Tibial artery (tissue), 4 donors: ENCODE data around the gene PRDM16.

ENCODE experiments used
- DNase-seq, 2 donors: peaks; one replicate each; pipeline ENCODE4 v3.0.0-alpha.2; 2019
- H3K27ac ChIP-seq, 2 donors: fragments of 200-600 bp; sonication (generic) in 1 of 2; 1 replicate in 1 of 2; 2 replicates in 1 of 2; pipeline ENCODE4 v1.5.1; 2018 to 2019; ENCODE audit warnings: mild to moderate bottlenecking in 1 of 2
- H3K27me3 ChIP-seq, 2 donors: fragments of 200-600 bp; sonication (generic) in 1 of 2; one replicate each; pipeline versions ENCODE4 v1.5.1 to v1.6.0; 2016 to 2019
- H3K36me3 ChIP-seq, 3 donors: fragments of 200-600 bp; sonication (generic) in 2 of 3; one replicate each; pipeline ENCODE4 v1.5.1; 2016 to 2019; ENCODE audit warnings: mild to moderate bottlenecking in 2 of 3
- H3K4me1 ChIP-seq, 4 donors: fragments of 200-600 bp; sonication (generic) in 2 of 4; 1 replicate in 3 of 4; 2 replicates in 1 of 4; pipeline ENCODE4 v1.5.1; 2016 to 2019
- H3K4me3 ChIP-seq, 2 donors: fragments of 200-600 bp; sonication (generic) in 1 of 2; 1 replicate in 1 of 2; 2 replicates in 1 of 2; pipeline ENCODE4 v1.5.1; 2018 to 2019; ENCODE audit warnings: mild to moderate bottlenecking in 2 of 2
- H3K9me3 ChIP-seq, 3 donors: fragments of 200-600 bp; sonication (generic) in 1 of 3; one replicate each; pipeline ENCODE4 v1.5.1; 2016 to 2019
- intact Hi-C: fragments of 100-400 bp; cut with DNase I; formaldehyde crosslinking; loops from one replicate; pipeline ENCODE4 v1.15.0; 2023; ENCODE audit warnings: low total_unique reads
- TF ChIP-seq, protein P1 (sequence below), 2 experiments: fragments of 200-600 bp in 1 of 2; fragments of 450-650 bp in 1 of 2; IDR thresholded peaks; one replicate each; pipeline ENCODE4 v1.5.1; 2017 to 2019; ENCODE audit warnings: antibody characterized with exemption in 2 of 2, mild to moderate bottlenecking in 1 of 2, moderate library complexity in 1 of 2

PRDM16 gene

GRCh38 chr1:3272321-3273045, 203.5 kb downstream of the PRDM16 start:
- intact Hi-C loops = no loop called here
- no peak for DNase-seq
- Histone ChIP-seq H3K27me3 (no peaks in the 10 kb centered on the region), H3K9me3 (no peaks in the 10 kb centered on the region), H3K36me3 (no peaks in the 10 kb centered on the region), H3K4me3 (no peak overlapping the region), H3K4me1 (peaks cover 0 to 47% (median 29%) of the 10 kb centered on the region in 4 donors), H3K27ac (no peak overlapping the region)
- TF ChIP-seq, protein P1, sequence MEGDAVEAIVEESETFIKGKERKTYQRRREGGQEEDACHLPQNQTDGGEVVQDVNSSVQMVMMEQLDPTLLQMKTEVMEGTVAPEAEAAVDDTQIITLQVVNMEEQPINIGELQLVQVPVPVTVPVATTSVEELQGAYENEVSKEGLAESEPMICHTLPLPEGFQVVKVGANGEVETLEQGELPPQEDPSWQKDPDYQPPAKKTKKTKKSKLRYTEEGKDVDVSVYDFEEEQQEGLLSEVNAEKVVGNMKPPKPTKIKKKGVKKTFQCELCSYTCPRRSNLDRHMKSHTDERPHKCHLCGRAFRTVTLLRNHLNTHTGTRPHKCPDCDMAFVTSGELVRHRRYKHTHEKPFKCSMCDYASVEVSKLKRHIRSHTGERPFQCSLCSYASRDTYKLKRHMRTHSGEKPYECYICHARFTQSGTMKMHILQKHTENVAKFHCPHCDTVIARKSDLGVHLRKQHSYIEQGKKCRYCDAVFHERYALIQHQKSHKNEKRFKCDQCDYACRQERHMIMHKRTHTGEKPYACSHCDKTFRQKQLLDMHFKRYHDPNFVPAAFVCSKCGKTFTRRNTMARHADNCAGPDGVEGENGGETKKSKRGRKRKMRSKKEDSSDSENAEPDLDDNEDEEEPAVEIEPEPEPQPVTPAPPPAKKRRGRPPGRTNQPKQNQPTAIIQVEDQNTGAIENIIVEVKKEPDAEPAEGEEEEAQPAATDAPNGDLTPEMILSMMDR (IDR thresholded peaks at IDR 0.05) = no peak

DNA sequence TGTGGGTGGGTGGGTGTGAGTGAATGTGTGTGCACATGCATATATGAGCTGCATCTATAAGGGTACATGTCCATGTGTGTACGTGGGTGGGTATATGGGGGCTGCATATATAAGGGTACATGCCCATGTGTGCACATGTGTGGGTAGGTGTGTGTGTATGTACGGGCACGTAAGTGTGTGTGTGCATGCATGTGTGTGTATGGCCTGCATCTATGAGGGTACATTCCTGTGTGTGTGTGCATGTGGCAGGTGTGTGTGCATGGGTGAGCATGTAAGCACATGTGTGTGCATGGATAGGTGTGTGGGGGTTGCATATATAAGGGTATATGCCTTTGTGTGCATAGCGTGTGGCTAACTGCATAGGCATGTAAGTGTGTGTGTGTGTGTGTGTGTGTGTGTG, 204.4 kb downstream of the PRDM16 start:
- H3K4me3 ChIP-seq = no peak overlapping the region
- H3K36me3 ChIP-seq = no peaks in the 10 kb centered on the region
- no peaks in the 10 kb centered on the region for H3K27me3 ChIP-seq
- intact Hi-C loops = no loop called here
- H3K4me1 ChIP-seq = peaks cover 0 to 47% (median 29%) of the 10 kb centered on the region in 4 donors
- TF ChIP-seq, protein P1 (IDR thresholded peaks at IDR 0.05) = no peak
- DNase-seq = no peak
- H3K27ac ChIP-seq = no peak overlapping the region
- H3K9me3 ChIP-seq = no peaks in the 10 kb centered on the region

GRCh38 chr1:3274972-3275371, 206.0 kb downstream of the PRDM16 start:
- Histone ChIP-seq H3K4me3 (no peak overlapping the region), H3K27ac (peak overlapping the region; percentile 81 to 83), H3K36me3 (no peaks in the 10 kb centered on the region), H3K27me3 (no peaks in the 10 kb centered on the region), H3K4me1 (peaks cover 0 to 61% (median 34%) of the 10 kb centered on the region in 4 donors), H3K9me3 (no peaks in the 10 kb centered on the region)
- intact Hi-C loops = loop anchor here (5.0 kb wide), 1 partner anchor 37 kb away; no protein-coding TSS in a partner anchor
- TF ChIP-seq, protein P1 (IDR thresholded peaks at IDR 0.05) = no peak
- no peak for DNase-seq

DNA sequence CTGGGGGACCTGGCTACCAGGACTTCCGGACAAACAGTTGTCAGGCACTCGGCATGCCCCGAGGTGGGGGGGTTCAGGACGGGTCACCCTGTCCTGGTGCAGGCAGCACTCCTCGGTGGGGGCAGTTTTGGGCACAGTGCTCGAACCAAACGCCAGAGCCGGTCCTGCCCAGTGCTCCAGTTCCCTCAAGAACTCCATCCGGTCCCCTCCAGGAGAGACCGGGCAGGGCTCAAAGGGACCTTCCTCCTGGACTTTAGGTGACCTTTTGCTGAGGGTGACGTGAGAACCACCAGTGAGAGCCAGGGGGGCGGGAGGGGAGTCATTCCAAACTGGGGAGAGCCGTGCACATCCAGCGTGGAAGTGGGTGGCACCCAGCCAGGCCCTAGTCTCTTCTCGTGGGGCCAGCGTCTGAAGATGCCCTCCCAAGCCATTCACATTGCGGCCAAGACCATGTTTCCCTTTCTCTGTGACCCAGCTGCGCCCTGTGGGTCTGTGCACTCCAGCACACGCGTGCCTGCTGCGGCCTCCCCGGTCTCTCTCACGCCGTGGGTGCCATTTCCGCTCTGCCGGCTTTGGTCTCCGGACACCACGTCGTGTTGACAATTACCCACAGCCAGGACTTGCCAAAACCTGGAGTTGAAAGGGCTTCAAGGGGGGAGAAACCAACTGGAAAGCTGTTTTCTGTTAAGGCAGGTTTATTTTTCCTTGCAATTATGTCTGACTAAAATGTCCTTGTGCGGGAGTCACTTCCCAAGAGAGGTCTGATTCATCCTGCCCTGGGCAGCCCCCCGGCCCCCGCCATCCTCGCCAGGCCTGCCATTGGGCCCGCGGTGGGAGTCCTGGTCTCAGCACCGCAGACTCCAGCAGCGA, 206.7 kb downstream of the PRDM16 start:
- Histone ChIP-seq H3K36me3 (no peaks in the 10 kb centered on the region), H3K27ac (peak overlapping the region; percentile 81 to 83), H3K4me1 (peaks cover 0 to 68% (median 36%) of the 10 kb centered on the region in 4 donors), H3K9me3 (no peaks in the 10 kb centered on the region), H3K27me3 (no peaks in the 10 kb centered on the region), H3K4me3 (no peak overlapping the region)
- TF ChIP-seq, protein P1 (IDR thresholded peaks at IDR 0.05) = no peak
- peak; percentile 51 to 93 for DNase-seq
- intact Hi-C loops = loop anchor here (5.0 kb wide), 1 partner anchor 37 kb away; no protein-coding TSS in a partner anchor

GRCh38 chr1:3276341-3276800, 207.4 kb downstream of the PRDM16 start:
- H3K36me3 ChIP-seq = no peaks in the 10 kb centered on the region
- DNase-seq = no peak
- H3K4me1 ChIP-seq = peaks cover 0 to 70% (median 33%) of the 10 kb centered on the region in 4 donors
- no peak overlapping the region for H3K4me3 ChIP-seq
- H3K27ac ChIP-seq = peak overlapping the region; percentile 81 to 83
- TF ChIP-seq, protein P1 (IDR thresholded peaks at IDR 0.05) = no peak
- no peaks in the 10 kb centered on the region for H3K27me3 ChIP-seq
- intact Hi-C loops = loop anchor here (5.0 kb wide), 1 partner anchor 36 kb away; no protein-coding TSS in a partner anchor
- no peaks in the 10 kb centered on the region for H3K9me3 ChIP-seq
